Skeletal muscle tissue (tissue), 4 donors: ENCODE data around the gene TMEM171. TPM values are rescaled to one million over a fixed set of nuclear protein-coding genes. Genes with fewer than 3 reads are reported as not detected.

Source experiments
- H3K27ac ChIP-seq: one replicate; pipeline ENCODE4 v1.7.0; 2013; ENCODE audit warnings: mild to moderate bottlenecking, low read depth, low read length, inconsistent platforms
- H3K27me3 ChIP-seq, 3 donors: one replicate each; pipeline ENCODE4 v1.7.0; 2013; ENCODE audit warnings: low read length in 3 of 3; ENCODE audit not compliant: control insufficient read depth in 3 of 3, insufficient read depth in 3 of 3
- H3K36me3 ChIP-seq, 3 donors: one replicate each; pipeline ENCODE4 v1.7.0; 2013; ENCODE audit warnings: low read length in 3 of 3; ENCODE audit not compliant: control insufficient read depth in 3 of 3, insufficient read depth in 3 of 3
- H3K4me1 ChIP-seq, 3 donors: one replicate each; pipeline ENCODE4 v1.7.0; 2013; ENCODE audit warnings: low read length in 3 of 3, mild to moderate bottlenecking in 3 of 3; ENCODE audit not compliant: control insufficient read depth in 3 of 3, insufficient read depth in 3 of 3
- H3K4me3 ChIP-seq, 3 donors: one replicate each; pipeline ENCODE4 v1.7.0; 2013; ENCODE audit warnings: low read length in 3 of 3
- H3K9ac ChIP-seq, 3 donors: one replicate each; pipeline ENCODE4 v1.7.0; 2013; ENCODE audit warnings: low read length in 3 of 3, mild to moderate bottlenecking in 3 of 3, moderate library complexity in 2 of 3, low read depth in 1 of 3
- H3K9me3 ChIP-seq, 3 donors: one replicate each; pipeline ENCODE4 v1.7.0; 2013; ENCODE audit warnings: low read length in 3 of 3; ENCODE audit not compliant: control insufficient read depth in 3 of 3
- total RNA-seq: library from RNA; depleted of rRNA; stranded (reverse); fragments of >200 nt; gene quantifications from one replicate; pipeline ENCODE4 v1.2.3, GENCODE V29; 2014
- donor health status: Osteomylitis.

Gene TMEM171
- total RNA-seq, 1 donor from 2014 or later = not detected

GRCh38 chr5:73118391-73118973 is 1.9 kb upstream of the TMEM171 start:
- H3K4me3 ChIP-seq = no peak overlapping the region
- peaks cover 0 to 3% (median 0%) of the 10 kb centered on the region in 3 donors for H3K9me3 ChIP-seq
- H3K27ac ChIP-seq = no peak overlapping the region
- peaks cover 0 to 2% (median 0%) of the 10 kb centered on the region in 3 donors for H3K36me3 ChIP-seq
- H3K9ac ChIP-seq = no peak overlapping the region
- H3K4me1 ChIP-seq = peaks cover 3 to 15% (median 14%) of the 10 kb centered on the region in 3 donors
- no peaks in the 10 kb centered on the region for H3K27me3 ChIP-seq

GRCh38 chr5:73119451-73120157 is 771 bp upstream of the TMEM171 start:
- peak overlapping the region; percentile 73 for H3K27ac ChIP-seq
- H3K4me3 ChIP-seq = peak overlapping the region; percentile 28 to 78 (median 72)

GRCh38 chr5:73121119-73121463 is 716 bp downstream of the TMEM171 start:
- Histone ChIP-seq H3K9ac (peak overlapping the region in 2 of 3 donors; percentile 63 to 90), H3K27me3 (peaks cover 0 to 8% (median 0%) of the 10 kb centered on the region in 3 donors)

More at GRCh38 chr5:73119451-73120157, 771 bp upstream of the TMEM171 start:
- H3K36me3 ChIP-seq = peaks cover 0 to 2% (median 0%) of the 10 kb centered on the region in 3 donors
- peaks cover 3 to 15% (median 14%) of the 10 kb centered on the region in 3 donors for H3K4me1 ChIP-seq
- peak overlapping the region; percentile 55 to 90 (median 55) for H3K9ac ChIP-seq
- no peaks in the 10 kb centered on the region for H3K27me3 ChIP-seq
- peaks cover 0 to 3% (median 0%) of the 10 kb centered on the region in 3 donors for H3K9me3 ChIP-seq

GRCh38 chr5:73122875-73123810 is 2.8 kb downstream of the TMEM171 start:
- no peaks in the 10 kb centered on the region for H3K9me3 ChIP-seq
- H3K36me3 ChIP-seq = no peaks in the 10 kb centered on the region
- H3K27ac ChIP-seq = no peak overlapping the region
- H3K4me1 ChIP-seq = peaks cover 3 to 14% (median 13%) of the 10 kb centered on the region in 3 donors
- H3K9ac ChIP-seq = no peak overlapping the region
- peaks cover 0 to 8% (median 0%) of the 10 kb centered on the region in 3 donors for H3K27me3 ChIP-seq
- no peak overlapping the region for H3K4me3 ChIP-seq

More at GRCh38 chr5:73121119-73121463, 716 bp downstream of the TMEM171 start:
- peak overlapping the region; percentile 72 to 78 (median 73) for H3K4me3 ChIP-seq
- H3K27ac ChIP-seq = no peak overlapping the region
- peaks cover 0 to 3% (median 0%) of the 10 kb centered on the region in 3 donors for H3K9me3 ChIP-seq
- H3K36me3 ChIP-seq = peaks cover 0 to 2% (median 0%) of the 10 kb centered on the region in 3 donors
- H3K4me1 ChIP-seq = peaks cover 3 to 15% (median 14%) of the 10 kb centered on the region in 3 donors

GRCh38 chr5:73125289-73125688 is 4.9 kb downstream of the TMEM171 start:
- Histone ChIP-seq H3K4me1 (peaks cover 2 to 5% (median 3%) of the 10 kb centered on the region in 3 donors), H3K27ac (no peak overlapping the region), H3K9me3 (no peaks in the 10 kb centered on the region), H3K36me3 (no peaks in the 10 kb centered on the region), H3K27me3 (peaks cover 0 to 11% (median 1%) of the 10 kb centered on the region in 3 donors), H3K9ac (no peak overlapping the region), H3K4me3 (no peak overlapping the region)

- Histone ChIP-seq H3K36me3 (no peaks in the 10 kb centered on the region), H3K27me3 (peaks cover 0 to 11% (median 3%) of the 10 kb centered on the region in 3 donors)
Measured at GRCh38 chr5:73126381-73126780, 6.0 kb downstream of the TMEM171 start.

GRCh38 chr5:73126957-73127356 is 6.6 kb downstream of the TMEM171 start:
- H3K36me3 ChIP-seq = no peaks in the 10 kb centered on the region
- peaks cover 0 to 11% (median 3%) of the 10 kb centered on the region in 3 donors for H3K27me3 ChIP-seq
- no peaks in the 10 kb centered on the region for H3K9me3 ChIP-seq
- no peak overlapping the region for H3K4me3 ChIP-seq
- H3K27ac ChIP-seq = no peak overlapping the region
- H3K4me1 ChIP-seq = no peaks in the 10 kb centered on the region
- H3K9ac ChIP-seq = no peak overlapping the region

More at GRCh38 chr5:73126381-73126780, 6.0 kb downstream of the TMEM171 start:
- Histone ChIP-seq H3K4me1 (no peaks in the 10 kb centered on the region), H3K4me3 (no peak overlapping the region), H3K9me3 (no peaks in the 10 kb centered on the region), H3K27ac (no peak overlapping the region), H3K9ac (no peak overlapping the region)

GRCh38 chr5:73129143-73129542 is 8.8 kb downstream of the TMEM171 start:
- no peaks in the 10 kb centered on the region for H3K36me3 ChIP-seq
- no peak overlapping the region for H3K27ac ChIP-seq
- no peak overlapping the region for H3K9ac ChIP-seq
- H3K9me3 ChIP-seq = no peaks in the 10 kb centered on the region
- no peak overlapping the region for H3K4me3 ChIP-seq
- H3K4me1 ChIP-seq = no peaks in the 10 kb centered on the region
- H3K27me3 ChIP-seq = peaks cover 0 to 11% (median 3%) of the 10 kb centered on the region in 3 donors

- Histone ChIP-seq H3K27me3 (peaks cover 0 to 5% (median 3%) of the 10 kb centered on the region in 3 donors), H3K36me3 (no peaks in the 10 kb centered on the region), H3K27ac (no peak overlapping the region), H3K9ac (no peak overlapping the region), H3K4me1 (no peaks in the 10 kb centered on the region), H3K9me3 (no peaks in the 10 kb centered on the region), H3K4me3 (no peak overlapping the region)
Measured at GRCh38 chr5:73130811-73131210, 10.4 kb downstream of the TMEM171 start.
